DMS114 treated with DMSO at 0.1 percent for 48 hours (cell line): ENCODE measurements around the gene PLA2G3.
"Not testable (repeated sequence)": the region's sequence is repeated elsewhere in the genome, so short reads cannot be mapped to it uniquely, and the experiment has no call there.

Source experiments
- DNase-seq: peaks from one replicate; lab custom pipeline; 2025; ENCODE audit not compliant: unreplicated experiment; lab: John Stamatoyannopoulos, UW

Gene PLA2G3

GRCh38 chr22:31102441-31103081 is 37.7 kb downstream of the PLA2G3 start:
- DNase-seq = no peak

GRCh38 chr22:31100762-31101525 is 39.4 kb downstream of the PLA2G3 start:
- no peak for DNase-seq

GRCh38 chr22:31099841-31100761 is 40.2 kb downstream of the PLA2G3 start:
- no peak for DNase-seq

- DNase-seq = no peak
Observed at GRCh38 chr22:31099386-31099785, 40.9 kb downstream of the PLA2G3 start.

GRCh38 chr22:31098632-31099110 is 41.6 kb downstream of the PLA2G3 start:
- no peak for DNase-seq

GRCh38 chr22:31097941-31098631 is 42.2 kb downstream of the PLA2G3 start:
- DNase-seq = no peak

GRCh38 chr22:31097539-31097938 is 42.8 kb downstream of the PLA2G3 start:
- not testable (repeated sequence) for DNase-seq

- DNase-seq = no peak
Observed at GRCh38 chr22:31096657-31097279, 43.5 kb downstream of the PLA2G3 start.

- no peak for DNase-seq
Observed at GRCh38 chr22:31095637-31096249, 44.6 kb downstream of the PLA2G3 start.

GRCh38 chr22:31094741-31095140 is 45.6 kb downstream of the PLA2G3 start:
- no peak for DNase-seq

GRCh38 chr22:31094021-31094551 is 46.2 kb downstream of the PLA2G3 start:
- DNase-seq = no peak

GRCh38 chr22:31093086-31093850 is 47.0 kb downstream of the PLA2G3 start:
- DNase-seq = no peak

- DNase-seq = no peak
Observed at GRCh38 chr22:31092161-31092560, 48.1 kb downstream of the PLA2G3 start.

- DNase-seq = no peak
Observed at GRCh38 chr22:31091106-31091975, 49.0 kb downstream of the PLA2G3 start.

- DNase-seq = no peak
Observed at GRCh38 chr22:31090217-31091085, 49.9 kb downstream of the PLA2G3 start.

GRCh38 chr22:31089160-31090100 is 50.9 kb downstream of the PLA2G3 start:
- DNase-seq = no peak
